ENCODE measurements around the gene FRAT1. TPM values are rescaled to one million over a fixed set of nuclear protein-coding genes. Genes with fewer than 3 reads are reported as not detected.

The FRAT1 gene
- total RNA-seq, 4 donors from 2014 or later, result 4.2 to 22.9 (median 5.9) TPM

DNA sequence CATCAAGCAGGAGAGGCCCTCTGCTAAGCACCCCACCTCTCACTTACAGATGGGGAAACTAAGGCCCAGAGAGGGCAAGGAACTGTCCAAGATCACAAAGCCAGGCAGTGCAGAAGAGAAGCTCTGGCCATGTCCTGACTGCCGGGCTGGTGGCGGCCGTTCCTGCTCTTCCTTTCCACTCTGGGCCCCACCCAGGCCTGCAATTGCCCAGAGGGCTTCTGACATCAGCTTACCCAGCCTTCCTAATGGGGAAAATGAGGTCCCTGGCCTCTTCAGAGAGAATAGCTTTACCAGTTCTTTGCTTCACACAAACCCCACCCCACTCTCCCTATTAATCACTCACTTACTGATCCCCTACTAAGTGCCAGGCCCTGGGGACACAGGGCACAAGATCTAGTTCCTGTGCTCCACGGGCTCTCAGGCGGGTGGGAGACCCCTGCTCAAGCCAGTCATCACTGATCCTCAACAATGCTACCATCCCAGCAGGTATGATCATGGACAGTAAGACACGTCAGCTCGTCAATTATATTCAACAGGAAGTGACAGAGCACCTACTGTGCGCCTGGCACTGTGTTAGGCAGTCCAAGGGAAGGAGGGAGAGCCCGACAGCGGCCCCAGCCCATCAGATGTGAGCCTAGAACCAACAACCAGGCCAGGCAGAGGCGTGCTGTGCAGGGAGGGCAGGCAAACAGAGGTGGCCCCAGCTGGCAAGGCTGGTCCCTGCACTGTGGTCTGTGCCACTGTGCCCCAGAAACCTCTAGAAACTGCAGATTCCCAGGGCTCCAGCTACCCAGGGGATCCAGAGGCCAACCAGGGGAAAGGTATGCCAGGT lies 41.9 kb downstream of the FRAT1 start:
- DNase-seq (ENCODE audit: low spot score) (no peak), ATAC-seq (ENCODE audit: low FRiP score) (no peak)
- TF ChIP-seq, protein P1, sequence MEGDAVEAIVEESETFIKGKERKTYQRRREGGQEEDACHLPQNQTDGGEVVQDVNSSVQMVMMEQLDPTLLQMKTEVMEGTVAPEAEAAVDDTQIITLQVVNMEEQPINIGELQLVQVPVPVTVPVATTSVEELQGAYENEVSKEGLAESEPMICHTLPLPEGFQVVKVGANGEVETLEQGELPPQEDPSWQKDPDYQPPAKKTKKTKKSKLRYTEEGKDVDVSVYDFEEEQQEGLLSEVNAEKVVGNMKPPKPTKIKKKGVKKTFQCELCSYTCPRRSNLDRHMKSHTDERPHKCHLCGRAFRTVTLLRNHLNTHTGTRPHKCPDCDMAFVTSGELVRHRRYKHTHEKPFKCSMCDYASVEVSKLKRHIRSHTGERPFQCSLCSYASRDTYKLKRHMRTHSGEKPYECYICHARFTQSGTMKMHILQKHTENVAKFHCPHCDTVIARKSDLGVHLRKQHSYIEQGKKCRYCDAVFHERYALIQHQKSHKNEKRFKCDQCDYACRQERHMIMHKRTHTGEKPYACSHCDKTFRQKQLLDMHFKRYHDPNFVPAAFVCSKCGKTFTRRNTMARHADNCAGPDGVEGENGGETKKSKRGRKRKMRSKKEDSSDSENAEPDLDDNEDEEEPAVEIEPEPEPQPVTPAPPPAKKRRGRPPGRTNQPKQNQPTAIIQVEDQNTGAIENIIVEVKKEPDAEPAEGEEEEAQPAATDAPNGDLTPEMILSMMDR (IDR thresholded peaks at IDR 0.05), result no peak

DNA sequence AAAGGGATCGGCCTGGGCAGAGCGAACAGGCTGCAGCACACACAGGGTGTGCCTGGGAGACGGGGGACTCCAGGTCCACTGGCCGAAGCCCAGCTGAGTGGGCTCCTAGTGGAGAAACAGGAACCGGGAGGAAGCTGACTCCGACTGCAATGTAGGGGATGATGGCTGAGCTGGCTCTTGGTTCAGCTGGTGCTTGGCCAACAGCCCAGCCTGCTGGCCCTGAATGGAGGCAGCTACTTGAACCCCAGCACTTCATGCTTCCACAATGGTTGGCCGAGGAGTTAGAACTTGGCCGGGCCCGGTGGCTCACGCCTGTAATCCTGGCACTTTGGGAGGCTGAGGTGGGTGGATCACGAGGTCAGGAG lies 42.4 kb downstream of the FRAT1 start:
- DNase-seq (ENCODE audit: low spot score), result no peak
- no peak for ATAC-seq (ENCODE audit: low FRiP score)
- TF ChIP-seq, protein P1 (IDR thresholded peaks at IDR 0.05), result no peak

DNA sequence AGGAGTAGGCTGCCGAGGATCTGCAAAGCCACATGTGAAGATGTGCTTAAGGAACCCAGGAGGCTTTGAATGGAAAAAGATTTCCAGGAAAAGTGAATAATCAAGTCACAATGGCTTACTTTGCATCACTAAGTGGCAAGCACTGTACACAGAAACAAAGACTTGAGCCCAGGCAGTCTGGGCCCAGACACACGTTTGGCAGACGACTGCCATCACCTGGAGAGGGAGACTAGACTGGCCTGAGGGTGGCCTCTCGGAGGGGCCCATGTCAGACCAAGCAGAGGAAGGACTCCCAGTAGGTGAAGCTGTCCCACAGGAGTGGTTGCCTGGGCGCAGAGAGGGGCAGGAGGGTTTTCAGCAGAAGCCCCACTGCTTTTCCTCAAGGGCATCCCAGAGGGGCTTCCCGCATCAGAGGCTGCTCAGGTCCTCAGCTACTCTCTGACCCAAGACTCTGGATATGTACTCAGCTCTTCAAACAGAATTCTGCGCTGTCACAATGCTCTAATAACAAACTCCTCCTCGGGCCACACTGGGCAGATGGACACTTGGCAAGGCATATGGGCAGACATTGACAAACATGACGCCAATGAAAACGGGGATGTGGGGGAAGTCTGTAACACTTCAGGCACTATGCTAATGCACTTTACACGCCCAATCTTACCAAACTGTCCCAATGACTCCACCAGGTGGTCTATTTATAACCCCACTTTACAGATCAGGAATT lies 43.4 kb downstream of the FRAT1 start:
- DNase-seq (ENCODE audit: low spot score) (no peak), ATAC-seq (ENCODE audit: low FRiP score) (no peak)
- TF ChIP-seq, protein P1 (IDR thresholded peaks at IDR 0.05), result no peak

DNA sequence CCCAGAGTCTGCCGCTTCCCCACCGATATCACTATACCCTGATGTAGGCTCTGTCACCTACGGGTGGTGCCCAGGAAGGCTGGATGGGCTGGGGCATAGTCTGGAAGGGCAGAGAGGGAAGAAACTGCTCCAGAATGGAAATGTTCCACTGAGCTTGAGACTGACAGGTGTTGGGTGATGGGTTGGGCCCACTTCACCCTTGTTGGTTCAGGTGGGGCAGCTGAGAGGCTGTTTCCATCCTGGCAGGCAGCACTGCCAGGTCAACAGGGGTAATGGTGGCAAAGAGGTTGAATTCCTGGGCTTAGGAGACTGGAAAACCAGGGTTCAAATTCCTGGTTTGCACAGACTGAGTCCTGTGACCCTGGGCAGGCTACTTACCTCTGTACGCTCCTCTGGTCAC lies 44.0 kb downstream of the FRAT1 start:
- TF ChIP-seq, protein P1 (IDR thresholded peaks at IDR 0.05), result no peak
- no peak for ATAC-seq (ENCODE audit: low FRiP score)

DNA sequence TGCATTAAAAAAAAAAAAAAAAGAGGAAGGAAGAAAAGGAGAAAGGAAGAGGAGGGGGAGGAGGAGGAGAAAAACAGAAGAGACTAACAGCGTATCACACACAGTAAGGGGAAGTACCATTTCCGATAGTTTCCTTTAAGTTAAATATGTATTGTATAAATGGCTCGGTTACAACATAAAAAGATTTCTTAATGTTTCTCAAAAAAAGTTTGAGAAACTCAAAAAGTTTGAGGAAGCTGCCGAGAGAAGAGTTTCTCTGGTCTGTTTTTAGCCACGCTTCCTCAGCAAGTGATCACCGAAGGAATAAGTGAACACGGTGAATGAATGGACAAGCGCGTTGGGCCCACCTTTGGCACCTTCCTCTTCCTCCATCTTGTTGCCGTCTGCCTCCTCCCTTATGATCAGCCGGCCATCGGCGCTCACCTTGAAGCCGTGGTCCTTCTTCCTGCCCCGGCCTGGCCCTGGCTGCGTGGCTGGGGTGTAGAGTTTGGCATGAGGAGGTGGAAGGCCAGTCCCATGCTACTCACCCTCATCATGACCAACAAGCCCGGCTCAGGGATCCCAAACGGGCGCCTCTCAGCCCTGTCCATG lies 46.8 kb downstream of the FRAT1 start:
- DNase-seq (ENCODE audit: low spot score), result no peak
- TF ChIP-seq, protein P1 (IDR thresholded peaks at IDR 0.05), result no peak
- no peak for ATAC-seq (ENCODE audit: low FRiP score)

More for the DNA sequence above, 44.0 kb downstream of the FRAT1 start:
- no peak for DNase-seq (ENCODE audit: low spot score)

DNA sequence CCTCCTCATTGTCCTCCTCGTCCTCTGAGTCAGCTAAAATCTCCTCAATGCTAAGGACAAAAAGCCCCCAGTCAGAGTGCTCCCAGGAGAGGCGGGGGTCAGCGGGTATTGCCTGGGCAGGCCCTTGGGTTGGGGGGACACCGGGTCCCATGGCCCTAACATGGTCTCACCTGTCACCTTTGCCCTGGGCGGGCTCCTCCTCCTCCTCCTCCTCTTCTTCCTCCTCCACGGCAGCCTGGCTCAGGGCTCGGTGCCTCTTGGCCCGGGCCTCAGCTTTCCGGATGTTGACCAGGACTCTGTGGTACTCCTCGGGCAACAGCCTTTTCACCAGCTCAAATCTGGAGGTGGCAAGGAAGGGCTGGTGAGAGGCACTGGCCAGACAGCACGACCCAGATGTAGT lies 47.5 kb downstream of the FRAT1 start:
- DNase-seq (ENCODE audit: low spot score), result no peak
- TF ChIP-seq, protein P1 (IDR thresholded peaks at IDR 0.05), result no peak
- no peak for ATAC-seq (ENCODE audit: low FRiP score)

All from omental fat pad (tissue), 4 donors.